Right cardiac atrium (tissue), 5 donors: ENCODE data around the gene CALD1. TPM values are rescaled to one million over a fixed set of nuclear protein-coding genes. Genes with fewer than 3 reads are reported as not detected.

Experiments
- ATAC-seq, 2 donors: fragments of 200-7000 bp; cut with Tn5 transposase; one replicate each; pipeline versions ENCODE4 v1.8.0 to v1.9.1; 2020; ENCODE audit warnings: moderate library complexity in 2 of 2, mild to moderate bottlenecking in 1 of 2
- DNase-seq, 3 donors: peaks; one replicate each; pipeline ENCODE4 v3.0.0-alpha.2; 2020
- H3K27ac ChIP-seq: one replicate; pipeline ENCODE4 v1.5.1; 2013; ENCODE audit warnings: mild to moderate bottlenecking, low read length, control low read depth, moderate library complexity
- H3K27me3 ChIP-seq: one replicate; pipeline ENCODE4 v1.6.1; 2013; ENCODE audit not compliant: control insufficient read depth, insufficient read depth
- H3K4me1 ChIP-seq: one replicate; pipeline ENCODE4 v1.6.1; 2013; ENCODE audit warnings: low read length; ENCODE audit not compliant: control insufficient read depth, insufficient read depth
- H3K4me3 ChIP-seq: one replicate; pipeline ENCODE4 v1.5.1; 2013; ENCODE audit warnings: low read length, control low read depth
- H3K9me3 ChIP-seq: one replicate; pipeline ENCODE4 v1.6.1; 2013; ENCODE audit warnings: low read length; ENCODE audit not compliant: control insufficient read depth
- WGBS: extraction: QIAGEN DNeasy Blood & Tissue Kit; methylation state at CpG from one replicate; pipeline ENCODE4 v1.1.7; 2013; 5-methylcytosine and 5-hydroxymethylcytosine counted together
- intact Hi-C, 4 donors: fragments of 100-400 bp; cut with DNase I; formaldehyde crosslinking; loops; one replicate each; pipeline versions ENCODE4 v1.11.0 to v1.14.0; 2022 to 2023
- polyA plus RNA-seq: library from polyadenylated mRNA; stranded (reverse); fragments of 200-250 nt; gene quantifications from one replicate; pipeline ENCODE4 v1.2.3, GENCODE V29; 2013
- total RNA-seq, 4 donors: library from RNA; stranded (reverse); fragmentation: NEBNext Ultra II Directional; extraction: Animal tissue kit (Norgen Biotek cat#: 25700); gene quantifications; one replicate each; pipeline ENCODE4 v1.2.1, GENCODE V29; 2021
- donor health status: healthy with polysubstance abuse.
- donor health status: DM: no; HTN: yes; CAD: no.
- donor health status: DM: no; HTN: no; CAD: no.
- donor health status: DM: no; HTN: yes; CAD: no; lungs with severe emphysema.
- donor health status: DM: yes; HTN: yes; CAD: no.

The CALD1 gene
- total and polyA plus RNA-seq, 5 donors: 93.9 to 214 (median 135) TPM

- intact Hi-C loops: loop anchor here in 1 of 4 donors (10.0 kb wide), 1 partner anchor 147 kb away; no protein-coding TSS in a partner anchor
- DNase-seq: no peak
- Histone ChIP-seq H3K27me3 (no peaks in the 10 kb centered on the region), H3K9me3 (no peaks in the 10 kb centered on the region), H3K27ac (no peak overlapping the region), H3K4me3 (no peak overlapping the region), H3K4me1 (peaks cover 5% of the 10 kb centered on the region)
- WGBS: 75% methylated on average over 2 of the region's 2 CpGs
- ATAC-seq: no peak
Observed at GRCh38 chr7:134788191-134788590, 8.8 kb downstream of the CALD1 start.

GRCh38 chr7:134789967-134790685 lies 10.7 kb downstream of the CALD1 start:
- H3K9me3 ChIP-seq: no peaks in the 10 kb centered on the region
- H3K4me3 ChIP-seq: no peak overlapping the region
- intact Hi-C loops: loop anchor here in 1 of 4 donors (10.0 kb wide), 1 partner anchor 145 kb away; no protein-coding TSS in a partner anchor
- WGBS: 21% methylated on average over 2 of the region's 2 CpGs
- DNase-seq (no peak), ATAC-seq (peak; percentile 83 to 86)
- peaks cover 3% of the 10 kb centered on the region for H3K4me1 ChIP-seq
- H3K27ac ChIP-seq: peak overlapping the region; percentile 75
- no peaks in the 10 kb centered on the region for H3K27me3 ChIP-seq

- H3K4me1 ChIP-seq: peaks cover 3% of the 10 kb centered on the region
- no peaks in the 10 kb centered on the region for H3K27me3 ChIP-seq
- H3K9me3 ChIP-seq: no peaks in the 10 kb centered on the region
- intact Hi-C loops: no loop called here
- peak overlapping the region; percentile 6 for H3K27ac ChIP-seq
- no peak overlapping the region for H3K4me3 ChIP-seq
- WGBS: 62% methylated on average over 9 of the region's 9 CpGs
- ATAC-seq (peak; percentile 82 to 88), DNase-seq (peak; percentile 85 to 89 (median 89))
Observed at GRCh38 chr7:134792968-134793367, 13.5 kb downstream of the CALD1 start.

GRCh38 chr7:134795231-134795630 lies 15.8 kb downstream of the CALD1 start:
- DNase-seq: no peak
- WGBS: 81% methylated on average over 5 of the region's 5 CpGs
- H3K9me3 ChIP-seq: no peaks in the 10 kb centered on the region
- no peak overlapping the region for H3K27ac ChIP-seq
- ATAC-seq: no peak
- H3K4me1 ChIP-seq: no peaks in the 10 kb centered on the region
- H3K27me3 ChIP-seq: no peaks in the 10 kb centered on the region
- no peak overlapping the region for H3K4me3 ChIP-seq
- intact Hi-C loops: no loop called here

- Histone ChIP-seq H3K27me3 (no peaks in the 10 kb centered on the region), H3K4me3 (no peak overlapping the region), H3K9me3 (no peaks in the 10 kb centered on the region), H3K27ac (peak overlapping the region; percentile 64), H3K4me1 (no peaks in the 10 kb centered on the region)
- ATAC-seq (no peak), DNase-seq (no peak)
- WGBS: 72% methylated on average over 1 of the region's 1 CpG
- intact Hi-C loops: no loop called here
Observed at GRCh38 chr7:134798155-134798554, 18.7 kb downstream of the CALD1 start.

- no peaks in the 10 kb centered on the region for H3K9me3 ChIP-seq
- ATAC-seq: no peak
- no peak overlapping the region for H3K27ac ChIP-seq
- no peak overlapping the region for H3K4me3 ChIP-seq
- 49% methylated on average over 5 of the region's 5 CpGs for WGBS
- H3K4me1 ChIP-seq: no peaks in the 10 kb centered on the region
- no peaks in the 10 kb centered on the region for H3K27me3 ChIP-seq
- DNase-seq: no peak
- intact Hi-C loops: no loop called here
Observed at GRCh38 chr7:134799377-134799776, 19.9 kb downstream of the CALD1 start.

GRCh38 chr7:134802762-134803161 lies 23.3 kb downstream of the CALD1 start:
- Histone ChIP-seq H3K4me3 (no peak overlapping the region), H3K27ac (no peak overlapping the region), H3K4me1 (no peaks in the 10 kb centered on the region), H3K9me3 (no peaks in the 10 kb centered on the region), H3K27me3 (no peaks in the 10 kb centered on the region)
- no peak for DNase-seq
- WGBS: 95% methylated on average over 4 of the region's 4 CpGs
- intact Hi-C loops: no loop called here
- ATAC-seq: no peak

- WGBS: 44% methylated on average over 2 of the region's 2 CpGs
Observed at GRCh38 chr7:134804351-134804750, 24.9 kb downstream of the CALD1 start.

GRCh38 chr7:134804854-134805253 lies 25.4 kb downstream of the CALD1 start:
- H3K27ac ChIP-seq: peak overlapping the region; percentile 58
- H3K4me1 ChIP-seq: no peaks in the 10 kb centered on the region
- 78% methylated on average over 3 of the region's 3 CpGs for WGBS
- DNase-seq: no peak
- H3K27me3 ChIP-seq: no peaks in the 10 kb centered on the region
- H3K9me3 ChIP-seq: no peaks in the 10 kb centered on the region
- H3K4me3 ChIP-seq: no peak overlapping the region
- ATAC-seq: no peak
- intact Hi-C loops: no loop called here

More at GRCh38 chr7:134804351-134804750, 24.9 kb downstream of the CALD1 start:
- Histone ChIP-seq H3K27me3 (no peaks in the 10 kb centered on the region), H3K4me1 (no peaks in the 10 kb centered on the region), H3K4me3 (no peak overlapping the region), H3K9me3 (no peaks in the 10 kb centered on the region), H3K27ac (no peak overlapping the region)
- intact Hi-C loops: no loop called here
- ATAC-seq (no peak), DNase-seq (no peak)

- no peak for ATAC-seq
- Histone ChIP-seq H3K27ac (no peak overlapping the region), H3K4me3 (no peak overlapping the region), H3K9me3 (no peaks in the 10 kb centered on the region), H3K4me1 (peaks cover 6% of the 10 kb centered on the region), H3K27me3 (no peaks in the 10 kb centered on the region)
- WGBS: 94% methylated on average over 4 of the region's 4 CpGs
- intact Hi-C loops: no loop called here
- no peak for DNase-seq
Observed at GRCh38 chr7:134806197-134806596, 26.8 kb downstream of the CALD1 start.

GRCh38 chr7:134809616-134810015 lies 30.2 kb downstream of the CALD1 start:
- DNase-seq (no peak), ATAC-seq (no peak)
- H3K9me3 ChIP-seq: no peaks in the 10 kb centered on the region
- H3K27ac ChIP-seq: no peak overlapping the region
- intact Hi-C loops: no loop called here
- peaks cover 6% of the 10 kb centered on the region for H3K4me1 ChIP-seq
- WGBS: 50% methylated on average over 1 of the region's 1 CpG
- no peak overlapping the region for H3K4me3 ChIP-seq
- H3K27me3 ChIP-seq: no peaks in the 10 kb centered on the region
